Adrenal gland (tissue), 12 donors: ENCODE results near the gene PCED1B. TPM values are rescaled to one million over a fixed set of nuclear protein-coding genes. Genes with fewer than 3 reads are reported as not detected.

Source experiments
- DNase-seq, 7 donors: peaks; one replicate each; pipeline ENCODE4 v3.0.0-alpha.2; 2019 to 2020
- H3K27ac ChIP-seq, 5 donors: fragments of 200-600 bp; sonication (generic) in 4 of 5; 1 replicate in 3 of 5; 2 replicates in 2 of 5; pipeline versions ENCODE4 v1.5.1 to v1.8.0; 2016 to 2020; ENCODE audit warnings: mild to moderate bottlenecking in 1 of 5
- H3K27me3 ChIP-seq: fragments of 200-600 bp; 2 replicates; pipeline ENCODE4 v1.8.0; 2021
- H3K36me3 ChIP-seq, 2 donors: fragments of 200-600 bp; replicated peaks in 1 of 2; 1 replicate in 1 of 2; 2 replicates in 1 of 2; pipeline versions ENCODE4 v1.5.1 to v1.8.0; 2018 to 2022
- H3K4me1 ChIP-seq, 2 donors: fragments of 200-600 bp; replicated peaks in 1 of 2; 1 replicate in 1 of 2; 2 replicates in 1 of 2; pipeline versions ENCODE4 v1.5.1 to v1.8.0; 2018 to 2021
- H3K4me3 ChIP-seq, 4 donors: fragments of 200-600 bp; sonication (generic) in 3 of 4; one replicate each; pipeline ENCODE4 v1.5.1; 2016 to 2018
- H3K9me3 ChIP-seq, 3 donors: fragments of 200-600 bp; sonication (generic) in 1 of 3; replicated peaks in 1 of 3; 1 replicate in 2 of 3; 2 replicates in 1 of 3; pipeline versions ENCODE4 v1.5.1 to v1.8.0; 2016 to 2021
- CTCF ChIP-seq, 6 experiments: fragments of 450-650 bp in 4 of 6; fragments of 200-600 bp in 2 of 6; sonication (generic) in 1 of 6; IDR thresholded peaks; 1 replicate in 5 of 6; 2 replicates in 1 of 6; pipeline versions ENCODE4 v1.5.1 to v1.8.0; 2016 to 2021; ENCODE audit warnings: antibody characterized with exemption in 6 of 6, mild to moderate bottlenecking in 2 of 6, moderate library complexity in 1 of 6
- POLR2A ChIP-seq, 2 donors: fragments of 450-650 bp; IDR thresholded peaks; one replicate each; pipeline ENCODE4 v1.6.1; 2017; ENCODE audit warnings: antibody characterized with exemption in 2 of 2, mild to moderate bottlenecking in 2 of 2, moderate library complexity in 1 of 2
- WGBS, 4 donors: extraction: QIAGEN DNeasy Blood & Tissue Kit in 2 of 4; methylation state at CpG; one replicate each; pipeline versions ENCODE4 v1.1.5 to v1.1.7; 2013 to 2017; 5-methylcytosine and 5-hydroxymethylcytosine counted together
- intact Hi-C, 2 donors: fragments of 100-400 bp; cut with DNase I; formaldehyde crosslinking; loops; one replicate each; pipeline versions ENCODE4 v1.14.1 to v1.15.0; 2022 to 2023
- polyA plus RNA-seq, 3 donors: library from polyadenylated mRNA; stranded (reverse); fragments of 200-250 nt in 2 of 3; fragments of 350-450 nt in 1 of 3; fragmentation: Illumina TruSeq in 1 of 3; extraction: RNeasy Lipid Tissue Mini Kit (QIAGEN cat#74804) in 1 of 3; gene quantifications; one replicate each; pipeline ENCODE4 v1.2.3, GENCODE V29; 2013 to 2014
- total RNA-seq, 9 donors: library from RNA; depleted of rRNA in 4 of 9; stranded (reverse); fragments of >200 nt in 4 of 9; fragments of 120-200 nt in 1 of 9; fragmentation: NEBNext Ultra II Directional in 1 of 9; extraction: Animal tissue kit (Norgen Biotek cat#: 25700) in 1 of 9; gene quantifications; one replicate each; pipeline versions ENCODE4 v1.1.0 to v1.2.4, GENCODE V29; 2013 to 2023
- donor health status: healthy with polysubstance abuse.
- donor health status: Bipolar disorder and iron deficiency.
- donor health status: DM: yes; HTN: yes; CAD: no.
- donor health status: DM: no; HTN: no; CAD: no.
- donor health status: DM: no; HTN: no; CAD: no.
- donor health status: DM: yes; HTN: yes; CAD: no.

The PCED1B gene
- total and polyA plus RNA-seq, 12 donors, result 8.0 to 110 (median 39.9) TPM

- Histone ChIP-seq H3K36me3 (no peaks in the 10 kb centered on the region), H3K4me1 (peaks cover 0 to 12% of the 10 kb centered on the region in 2 donors), H3K9me3 (no peaks in the 10 kb centered on the region), H3K27me3 (no peaks in the 10 kb centered on the region), H3K27ac (no peak overlapping the region), H3K4me3 (no peak overlapping the region)
- DNase-seq, result no peak
- TF ChIP-seq CTCF (IDR thresholded peaks at IDR 0.05), result no peak
- no peak for TF ChIP-seq POLR2A (IDR thresholded peaks at IDR 0.05)
- WGBS, 4 donors, result 71 to 83% (median 73%) methylated on average over 3 of the region's 3 CpGs
- intact Hi-C loops, result loop anchor here in 1 of 2 donors (5.0 to 10.0 kb wide), 3 partner anchors 42 to 369 kb away; partner anchors contain the start of genes AMIGO2 and PCED1B
Observed at GRCh38 chr12:47035484-47035883, 43.9 kb upstream of the PCED1B start.

- 82 to 96% (median 86%) methylated on average over 1 of the region's 1 CpG for WGBS, 4 donors
- H3K27me3 ChIP-seq, result no peaks in the 10 kb centered on the region
- intact Hi-C loops, result loop anchor here in 1 of 2 donors (5.0 to 10.0 kb wide), 3 partner anchors 39 to 366 kb away; partner anchors contain the start of genes AMIGO2 and PCED1B
- no peak overlapping the region for H3K4me3 ChIP-seq
- no peak for TF ChIP-seq POLR2A (IDR thresholded peaks at IDR 0.05)
- TF ChIP-seq CTCF (IDR thresholded peaks at IDR 0.05), result no peak
- no peaks in the 10 kb centered on the region for H3K9me3 ChIP-seq
- peaks cover 0 to 5% of the 10 kb centered on the region in 2 donors for H3K4me1 ChIP-seq
- no peak for DNase-seq
- H3K27ac ChIP-seq, result no peak overlapping the region
- H3K36me3 ChIP-seq, result no peaks in the 10 kb centered on the region
Observed at GRCh38 chr12:47038270-47038748, 41.1 kb upstream of the PCED1B start.

GRCh38 chr12:47039079-47039478 lies 40.3 kb upstream of the PCED1B start:
- Histone ChIP-seq H3K4me1 (peaks cover 0 to 5% of the 10 kb centered on the region in 2 donors), H3K9me3 (no peaks in the 10 kb centered on the region), H3K36me3 (no peaks in the 10 kb centered on the region), H3K4me3 (no peak overlapping the region), H3K27ac (no peak overlapping the region), H3K27me3 (no peaks in the 10 kb centered on the region)
- TF ChIP-seq CTCF (IDR thresholded peaks at IDR 0.05), result no peak
- no peak for TF ChIP-seq POLR2A (IDR thresholded peaks at IDR 0.05)
- WGBS, 4 donors, result 88 to 99% (median 97%) methylated on average over 2 of the region's 2 CpGs
- intact Hi-C loops, result loop anchor here in 1 of 2 donors (5.0 to 10.0 kb wide), 3 partner anchors 38 to 366 kb away; partner anchors contain the start of genes AMIGO2 and PCED1B
- DNase-seq, result no peak

GRCh38 chr12:47039756-47040155 lies 39.7 kb upstream of the PCED1B start:
- peak overlapping the region in 1 of 5 donors; percentile 32 for H3K27ac ChIP-seq
- H3K4me1 ChIP-seq, result peaks cover 0 to 5% of the 10 kb centered on the region in 2 donors
- H3K9me3 ChIP-seq, result no peaks in the 10 kb centered on the region
- TF ChIP-seq CTCF (IDR thresholded peaks at IDR 0.05) (no peak), POLR2A (IDR thresholded peaks at IDR 0.05) (no peak)
- no peaks in the 10 kb centered on the region for H3K36me3 ChIP-seq
- intact Hi-C loops, result loop anchor here in 1 of 2 donors (5.0 to 10.0 kb wide), 3 partner anchors 38 to 365 kb away; partner anchors contain the start of genes AMIGO2 and PCED1B
- 68 to 79% (median 74%) methylated on average over 1 of the region's 1 CpG for WGBS, 4 donors
- H3K4me3 ChIP-seq, result no peak overlapping the region
- DNase-seq, result no peak
- no peaks in the 10 kb centered on the region for H3K27me3 ChIP-seq
